Ramos (cell line): ENCODE measurements around the gene YKT6.

Experiments used
- in situ Hi-C: fragments of 300-500 bp; cut with MboI; formaldehyde crosslinking; loops from one replicate; pipeline ENCODE4 v1.14.3; 2022; ENCODE audit warnings: low sequenced_read_pairs; ENCODE audit not compliant: unreplicated experiment

The YKT6 gene

DNA sequence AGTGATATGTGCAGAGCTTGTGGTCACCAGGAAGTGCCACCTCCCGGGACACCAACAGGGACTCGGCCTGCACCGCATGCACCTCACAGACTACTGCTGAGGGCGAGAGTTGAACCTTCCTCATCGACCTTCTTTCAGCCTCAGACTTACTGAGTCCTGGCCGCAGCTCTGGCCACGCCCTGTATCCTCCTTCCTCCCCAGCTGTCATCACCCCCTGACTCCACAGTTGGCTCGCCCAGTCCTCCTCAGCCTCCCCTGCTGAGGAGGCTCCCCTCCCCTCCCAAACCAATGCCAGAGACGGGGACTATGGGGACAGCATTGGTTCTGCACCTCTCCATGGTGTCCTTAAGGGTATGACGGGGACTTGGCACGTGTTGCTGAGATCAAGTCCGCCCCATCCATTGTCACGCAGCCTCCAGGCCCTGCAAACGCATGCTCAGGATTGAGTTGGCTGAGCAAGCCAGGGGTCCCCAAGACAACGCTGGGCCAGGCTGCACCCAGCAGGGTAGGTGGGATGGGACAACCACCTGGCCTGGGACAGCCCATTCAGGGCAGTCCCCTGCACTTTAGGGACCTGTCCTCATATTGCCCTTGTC, 49.0 kb downstream of the YKT6 start:
- in situ Hi-C loops, result no loop called here

DNA sequence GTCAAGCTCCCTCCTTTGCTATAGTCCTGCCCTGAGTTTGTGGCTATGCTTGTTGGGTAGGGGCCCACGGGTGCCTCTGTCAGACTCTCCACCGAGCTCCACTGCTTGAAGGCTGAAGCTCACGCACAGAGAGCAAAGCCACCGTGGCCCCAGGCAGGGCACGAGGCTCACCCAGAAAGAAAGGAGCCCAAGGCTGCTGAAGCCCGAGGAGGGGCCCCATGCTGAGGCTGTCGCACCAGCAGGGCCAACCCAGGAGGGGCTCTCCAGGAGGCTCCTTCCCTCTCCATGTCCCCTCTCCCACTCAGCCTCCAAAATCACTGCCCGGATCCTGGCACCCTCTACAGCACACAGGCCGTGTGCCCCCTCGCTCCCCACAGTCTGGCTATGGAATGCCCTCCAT, 50.5 kb downstream of the YKT6 start:
- in situ Hi-C loops, result no loop called here

DNA sequence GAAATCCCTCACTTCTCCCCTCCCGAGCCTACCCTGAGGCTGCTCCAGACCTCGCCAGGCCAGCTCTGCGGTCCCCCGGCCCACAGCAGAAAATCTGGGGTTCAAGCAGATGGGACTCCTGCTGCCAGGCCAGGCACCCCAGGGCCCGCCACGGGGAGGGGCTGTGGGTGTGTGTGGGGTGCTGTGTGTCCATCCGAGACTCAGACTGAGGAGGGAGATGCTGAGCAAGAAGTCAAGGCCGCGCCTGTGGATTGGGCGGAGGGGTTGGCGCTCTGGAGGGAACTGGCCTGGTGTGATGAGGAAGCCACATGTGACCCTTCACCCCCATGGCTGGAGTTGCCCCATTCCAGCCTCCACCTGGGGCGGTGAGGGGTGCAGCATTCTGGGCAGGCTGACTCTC, 51.1 kb downstream of the YKT6 start:
- in situ Hi-C loops, result no loop called here

DNA sequence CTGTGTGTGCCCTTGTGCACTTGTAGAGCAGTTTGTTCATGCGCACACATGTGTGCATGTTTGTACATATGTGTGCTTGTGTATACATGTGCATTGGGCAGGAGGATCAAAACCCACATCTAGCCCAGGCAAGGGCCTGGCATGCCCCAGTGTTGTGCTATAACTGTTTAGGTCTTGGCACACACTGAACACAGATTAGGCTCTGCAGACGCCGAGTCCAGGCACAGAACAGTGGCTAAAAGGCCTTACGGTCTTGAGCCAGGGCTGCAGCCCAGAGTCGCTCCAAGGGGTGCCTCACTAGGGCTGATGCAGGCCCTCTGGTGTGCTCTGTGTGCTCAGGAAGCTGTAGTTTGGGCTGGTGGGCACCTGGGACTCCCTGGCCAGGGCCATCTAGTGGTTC, 55.7 kb downstream of the YKT6 start:
- in situ Hi-C loops, result no loop called here

DNA sequence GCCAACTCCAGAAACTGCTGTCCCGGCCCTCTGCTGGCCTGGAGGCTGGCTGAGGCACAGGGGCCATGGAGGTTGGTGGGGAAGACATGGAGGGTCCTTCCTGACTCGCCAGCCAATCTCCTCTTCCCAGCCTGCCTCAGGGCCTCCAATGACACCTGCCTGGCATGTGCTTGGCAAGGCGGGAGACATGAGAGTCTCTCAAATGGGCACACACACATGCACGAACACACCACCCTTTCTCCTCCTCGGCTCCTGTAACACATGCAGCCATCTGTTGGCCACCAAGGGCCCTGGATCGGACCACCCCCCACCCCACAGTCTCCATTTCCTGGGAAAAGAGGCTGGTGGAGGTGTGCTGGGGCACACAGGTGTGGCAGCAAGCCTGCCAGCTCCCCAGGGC, 56.4 kb downstream of the YKT6 start:
- in situ Hi-C loops, result no loop called here

DNA sequence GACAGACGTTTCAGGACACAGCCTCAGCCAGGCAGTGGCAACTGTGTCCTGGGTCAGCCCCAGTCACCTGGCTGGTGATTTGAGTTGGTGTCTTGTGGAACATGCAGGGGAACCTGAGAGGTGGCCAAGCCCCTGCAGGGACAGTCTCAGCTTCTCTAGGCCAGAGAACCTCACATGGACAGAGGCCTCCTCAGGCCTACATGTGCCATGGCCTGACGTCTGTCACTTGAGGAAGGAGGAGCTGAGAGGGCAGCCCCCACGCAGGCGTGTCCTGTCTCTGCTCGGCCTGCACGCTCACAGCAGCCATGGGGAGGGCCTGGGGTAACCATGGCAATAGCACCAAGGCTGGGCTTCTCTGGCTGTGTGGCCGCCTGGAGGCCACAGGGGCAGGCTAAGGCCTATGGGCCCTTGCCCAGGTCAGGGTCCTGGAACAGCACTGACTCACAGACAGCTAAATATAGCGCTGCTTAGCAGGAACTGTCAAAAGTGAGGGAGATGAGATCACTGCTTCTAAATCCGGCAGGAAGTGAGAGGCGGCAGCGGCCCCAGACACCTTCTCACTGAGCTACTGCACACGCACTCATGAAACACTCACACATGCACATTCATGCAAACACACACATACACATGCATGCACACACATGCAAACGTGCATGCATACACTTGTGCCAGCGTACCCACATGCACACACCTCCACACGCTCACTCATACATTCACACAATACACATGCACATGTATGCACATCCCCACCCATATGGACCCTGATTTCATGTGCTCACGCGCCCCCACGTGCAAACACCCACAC, 57.0 kb downstream of the YKT6 start:
- in situ Hi-C loops, result no loop called here

DNA sequence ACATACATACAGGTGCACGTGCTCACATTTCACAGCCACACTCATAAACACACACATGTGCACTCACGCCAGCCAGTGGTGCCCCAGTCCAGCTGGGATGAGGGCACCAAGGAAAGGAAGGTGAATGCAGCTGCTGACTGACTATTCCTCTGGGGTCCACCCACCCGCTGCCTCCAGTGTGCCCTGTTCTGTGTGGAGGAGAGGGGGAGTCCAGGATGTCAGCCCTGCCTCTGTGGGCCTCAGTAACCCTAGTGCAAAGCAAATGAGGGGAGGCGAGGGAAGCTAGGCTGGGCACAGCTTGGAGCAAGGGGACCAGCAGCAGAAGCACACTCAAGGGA, 57.6 kb downstream of the YKT6 start:
- in situ Hi-C loops, result no loop called here

DNA sequence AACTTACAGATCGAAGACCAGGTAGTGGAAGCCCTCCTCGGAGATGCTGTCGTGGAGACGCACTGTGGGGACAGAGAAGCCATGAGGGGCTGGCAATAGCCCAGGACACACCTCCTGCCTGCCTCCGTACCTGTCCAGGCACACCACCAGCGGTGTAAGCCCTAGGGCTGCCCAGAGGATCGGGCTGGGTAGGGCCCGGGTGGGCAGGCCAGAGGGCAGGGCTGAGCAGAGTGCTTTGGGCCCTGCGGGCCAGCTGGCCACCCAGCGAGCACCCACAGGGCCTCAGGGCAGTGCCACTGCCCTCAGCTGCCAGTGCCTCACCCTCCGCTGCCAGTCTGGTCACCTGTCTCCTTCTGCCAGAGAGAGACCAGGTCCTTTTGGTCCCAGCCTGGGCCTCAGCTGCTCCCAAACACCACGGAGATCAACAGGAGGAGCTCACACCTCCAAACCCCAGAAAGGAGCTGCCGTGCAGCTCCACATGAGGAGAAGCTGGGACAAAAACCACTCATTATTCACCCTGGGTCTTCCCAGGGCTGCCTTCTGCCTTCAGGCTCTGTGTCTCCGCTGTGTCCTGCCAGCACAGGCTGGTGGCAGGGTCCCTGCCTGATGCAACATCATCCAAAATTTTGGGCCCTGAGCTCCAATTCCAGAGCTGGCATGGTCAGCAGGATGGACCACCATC, 58.2 kb downstream of the YKT6 start:
- in situ Hi-C loops, result no loop called here

DNA sequence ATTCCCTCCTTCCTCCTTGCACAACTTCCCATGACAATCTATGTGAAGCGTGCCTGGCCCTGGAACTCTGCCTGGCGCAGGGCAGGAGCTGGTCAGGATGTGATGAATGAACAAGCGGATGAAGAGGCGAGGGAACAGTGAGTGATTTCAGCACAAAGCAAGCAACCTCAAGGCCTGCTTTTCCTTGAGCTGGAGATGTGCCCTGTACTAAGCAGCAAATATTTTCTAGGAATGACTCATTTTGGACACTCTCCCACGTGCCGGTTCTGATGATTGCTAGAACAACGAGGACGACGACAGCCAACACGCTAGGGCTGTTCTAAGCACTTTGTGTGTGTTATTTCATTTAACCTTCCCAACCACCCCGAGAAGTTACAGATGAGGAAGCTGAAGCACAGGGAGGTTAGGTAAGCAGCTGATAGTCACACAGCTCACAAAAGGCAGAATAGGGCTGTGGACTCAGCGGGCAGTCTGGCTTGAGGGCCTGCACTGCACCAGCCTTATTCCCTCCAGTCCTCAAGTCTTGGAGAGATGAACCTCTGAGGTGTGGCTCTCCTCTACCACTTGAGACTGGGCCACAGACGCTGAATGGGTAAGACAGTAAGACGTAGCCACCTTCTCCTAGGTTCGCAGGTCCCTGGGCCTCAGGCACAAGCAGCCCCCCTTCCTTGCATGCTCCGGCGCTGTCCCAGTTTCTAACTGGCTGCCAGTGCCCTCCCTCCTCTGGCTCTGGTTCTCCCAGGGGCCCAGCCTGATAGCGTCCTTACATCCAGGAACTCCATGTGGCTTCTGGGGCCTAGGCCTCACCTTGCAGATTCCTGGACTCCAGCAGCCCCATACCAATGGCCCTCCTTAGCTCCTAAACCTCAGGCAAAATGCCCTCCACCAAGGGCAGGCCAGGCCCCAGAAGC, 59.0 kb downstream of the YKT6 start:
- in situ Hi-C loops, result no loop called here

DNA sequence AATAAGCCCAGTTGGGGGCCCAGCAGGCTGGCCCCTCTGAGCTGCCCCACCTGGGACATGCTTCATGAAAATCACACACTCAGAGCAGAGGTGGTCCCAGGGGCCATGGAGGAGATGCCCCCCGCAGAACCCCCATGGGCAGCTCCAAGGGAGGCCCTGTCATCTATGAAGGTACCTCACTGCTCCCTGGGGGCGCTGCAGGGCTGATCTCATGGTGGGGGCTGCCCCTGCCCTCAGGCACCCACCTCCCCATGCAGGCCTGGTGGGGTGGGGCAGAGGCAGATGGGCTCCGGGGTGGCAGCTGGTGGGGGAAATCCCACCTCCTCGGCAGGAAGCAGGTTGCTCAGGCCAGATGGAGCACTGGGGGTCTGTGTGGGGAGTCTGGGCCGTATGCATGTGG, 60.5 kb downstream of the YKT6 start:
- in situ Hi-C loops, result no loop called here

DNA sequence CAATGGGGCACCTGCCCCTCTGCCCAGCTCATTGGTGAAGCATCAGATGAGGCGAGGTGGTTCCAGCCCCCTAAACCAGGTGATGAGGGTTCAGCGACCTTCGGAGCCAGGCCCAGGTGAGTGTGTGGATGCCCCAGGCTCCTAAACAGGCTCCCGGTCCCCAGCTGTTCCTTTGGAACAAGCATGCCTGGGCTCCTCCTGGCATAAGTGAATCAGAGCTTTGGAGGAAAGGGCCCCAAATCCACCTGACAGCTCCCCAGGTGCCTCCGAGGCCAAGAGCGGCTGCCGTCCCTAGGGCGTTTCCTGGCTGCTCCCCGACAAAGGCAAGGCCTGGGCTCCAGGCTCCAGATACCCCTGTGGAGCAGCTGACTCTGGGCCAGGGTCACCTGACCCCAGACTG, 61.3 kb downstream of the YKT6 start:
- in situ Hi-C loops, result no loop called here

DNA sequence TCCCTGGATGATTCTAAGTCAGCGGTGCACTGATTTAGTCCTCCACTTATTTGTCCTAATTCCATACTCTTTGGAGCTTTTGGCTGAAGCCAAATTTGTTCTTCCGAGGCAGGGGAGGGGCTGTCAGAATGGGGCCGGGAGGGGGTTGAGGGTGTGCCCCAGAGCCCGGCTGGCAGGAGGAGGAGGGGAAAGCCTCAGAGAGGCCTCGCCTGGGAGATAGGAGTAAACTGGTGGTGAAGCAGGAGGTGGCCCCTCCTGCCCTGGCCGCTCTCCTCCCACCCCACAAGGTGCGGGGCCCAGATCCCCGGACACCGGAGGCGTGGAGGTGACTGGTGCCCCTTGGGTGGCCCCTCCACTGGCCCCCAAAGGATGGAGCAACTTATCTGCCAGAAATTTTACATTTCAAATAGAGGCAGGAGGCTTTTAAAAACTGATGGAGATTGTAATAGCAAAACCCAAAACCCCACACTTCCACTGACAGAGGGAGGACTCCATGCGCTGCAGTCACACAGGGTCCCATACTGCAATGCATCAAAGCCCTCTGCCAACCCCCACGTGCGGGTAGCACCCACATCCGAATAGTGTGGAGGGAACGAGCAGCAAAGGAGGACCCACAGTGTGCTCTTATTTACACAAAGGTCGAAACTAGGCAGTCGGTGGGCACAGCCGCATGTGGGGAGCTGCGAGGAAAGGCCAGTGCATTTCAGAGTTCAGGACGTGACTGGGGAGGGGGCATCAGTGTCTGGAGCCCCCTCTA, 62.7 kb downstream of the YKT6 start:
- in situ Hi-C loops, result no loop called here
